Activated CD8-positive, alpha-beta T cell treated with anti-CD3 and anti-CD28 coated beads, Interleukin-2, amount 10 ng/mL, durations not matched to agents 7 days and 5 days (primary cell): ENCODE data around the gene AMIGO3. TPM values are rescaled to one million over a fixed set of nuclear protein-coding genes. Genes with fewer than 3 reads are reported as not detected.

Source experiments
- ATAC-seq: fragments of 150-1000 bp; cut with Tn5 transposase; one replicate; pipeline ENCODE4 v1.10.0; 2021; ENCODE audit warnings: moderate library complexity
- CTCF ChIA-PET: fragments of 350-600 bp; sonication (Branson Sonifier 250); formaldehyde crosslinking; loops from one replicate; lab custom pipeline; 2021; ENCODE audit warnings: antibody characterized with exemption; lab: Charles Lee
- POLR2A ChIA-PET: fragments of 350-600 bp; sonication (Branson Sonifier 250); formaldehyde crosslinking; loops from one replicate; lab custom pipeline; 2021; ENCODE audit warnings: antibody characterized with exemption; lab: Charles Lee
- DNase-seq: peaks from one replicate; pipeline ENCODE4 v3.0.0-alpha.2; 2020
- H3K27ac Mint-ChIP-seq: one replicate; pipeline ENCODE4 v1.8.0; 2021; ENCODE audit warnings: mild to moderate bottlenecking, mixed read lengths
- H3K27me3 Mint-ChIP-seq: one replicate; pipeline ENCODE4 v1.8.0; 2021; ENCODE audit warnings: low read depth, mixed read lengths
- H3K36me3 Mint-ChIP-seq: one replicate; pipeline ENCODE4 v1.8.0; 2021; ENCODE audit warnings: low read depth, mixed read lengths
- H3K4me1 Mint-ChIP-seq: one replicate; pipeline ENCODE4 v1.8.0; 2021; ENCODE audit warnings: low read depth, mixed read lengths
- H3K4me3 Mint-ChIP-seq: one replicate; pipeline ENCODE4 v1.8.0; 2021; ENCODE audit warnings: mild to moderate bottlenecking, mixed read lengths
- H3K9me3 Mint-ChIP-seq: one replicate; pipeline ENCODE4 v1.8.0; 2022; ENCODE audit warnings: mixed read lengths; ENCODE audit not compliant: insufficient read depth
- total RNA-seq, 2 experiments: library from RNA; stranded (reverse); gene quantifications; one replicate each; pipeline ENCODE4 v1.2.3, GENCODE V29; 2021

AMIGO3 gene
- total RNA-seq, 2 experiments from 2014 or later = 0.95 to 2.0 TPM

DNA sequence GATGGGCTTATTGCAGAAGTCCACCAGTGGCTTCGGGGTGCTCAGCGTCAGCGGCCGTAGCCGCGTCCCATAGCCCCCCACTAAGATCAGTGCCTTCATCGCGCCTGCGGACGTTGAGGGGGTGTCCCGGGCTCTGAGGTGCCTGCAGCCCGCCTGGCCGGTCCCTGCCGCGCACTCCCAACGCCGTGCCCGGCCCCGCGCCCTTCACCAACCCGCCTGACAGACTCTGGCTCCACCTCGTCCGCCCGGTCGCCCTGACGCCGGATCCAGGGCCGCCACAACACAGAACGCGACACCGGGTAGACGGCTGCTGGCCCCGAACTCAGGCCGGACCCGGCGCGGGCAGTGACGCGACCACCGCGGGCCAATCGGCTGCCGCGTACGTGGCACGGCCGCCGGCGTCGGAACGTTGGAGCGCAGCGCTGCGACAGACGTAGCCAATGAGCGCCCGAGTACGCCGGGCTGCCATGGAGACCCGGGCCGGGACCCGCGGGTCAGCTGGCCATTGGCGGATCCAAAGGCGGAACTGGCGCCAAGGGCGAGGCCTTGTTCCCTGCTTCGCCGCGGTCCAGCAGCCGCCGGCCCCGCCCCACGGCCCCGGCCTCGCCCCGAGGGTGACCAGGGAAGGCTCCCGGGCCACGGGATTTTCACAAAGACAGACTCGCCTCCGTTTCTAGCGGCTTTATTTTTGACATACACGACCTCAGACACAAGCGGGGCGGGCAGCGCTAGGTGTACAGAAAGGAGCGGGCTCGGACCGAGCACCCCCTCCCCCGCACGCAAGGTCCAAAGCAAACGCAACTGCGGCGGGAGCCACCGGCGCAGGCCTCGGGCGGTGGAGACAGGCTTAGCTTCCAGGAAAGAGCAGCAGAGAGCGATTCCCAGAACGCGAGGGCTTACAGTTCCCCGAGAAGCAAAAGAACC, 4.4 kb upstream of the AMIGO3 start, which contains the start of gene GMPPB:
Gene GMPPB (minus strand): TSS at position 324 of the 924 bp plus-strand sequence. CDS start 225 bp downstream, at position 99.
- no peaks in the 10 kb centered on the region for H3K27me3 Mint-ChIP-seq
- ATAC-seq (peak; percentile 82), DNase-seq (peak; percentile 96)
- H3K4me3 Mint-ChIP-seq = peak within 1 kb of the TSS; percentile 95
- H3K36me3 Mint-ChIP-seq = peaks cover 43% of the 10 kb centered on the region
- peaks cover 32% of the 10 kb centered on the region for H3K4me1 Mint-ChIP-seq
- peak within 1 kb of the TSS; percentile 98 for H3K27ac Mint-ChIP-seq
- CTCF ChIA-PET = interaction anchor here (1.7 to 2.7 kb wide), 2 partner anchors 23 to 116 kb away, joined by 4 to 6 read pairs; no protein-coding TSS in a partner anchor
- POLR2A ChIA-PET = interaction anchor here (0.6 to 2.6 kb wide), 6 partner anchors 11 to 365 kb away, joined by 3 to 13 read pairs (median 3); partner anchors contain the start of gene IP6K1
- no peaks in the 10 kb centered on the region for H3K9me3 Mint-ChIP-seq

DNA sequence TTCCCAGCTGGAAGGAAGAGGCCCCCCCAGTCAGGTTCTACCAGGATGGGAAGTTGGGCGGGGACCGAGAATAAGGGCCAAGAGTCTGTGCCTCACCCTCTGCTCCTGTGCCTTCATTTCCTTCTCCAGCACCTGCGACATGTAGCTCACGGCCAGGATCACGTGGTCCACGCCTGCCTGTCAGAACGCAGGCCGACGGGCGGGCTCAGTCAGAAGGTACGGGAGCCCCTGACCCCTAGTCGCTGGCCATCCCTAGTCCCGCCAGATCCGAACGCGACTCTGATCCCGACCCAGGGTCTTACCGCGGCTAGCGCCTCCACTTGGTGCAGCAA, 3.8 kb upstream of the AMIGO3 start:
- Mint-ChIP-seq H3K27ac (peak overlapping the region; percentile 98), H3K4me1 (peaks cover 39% of the 10 kb centered on the region), H3K36me3 (peaks cover 45% of the 10 kb centered on the region), H3K9me3 (no peaks in the 10 kb centered on the region), H3K27me3 (no peaks in the 10 kb centered on the region), H3K4me3 (peak overlapping the region; percentile 95)
- ATAC-seq (peak; percentile 34), DNase-seq (peak; percentile 79)
- ChIA-PET CTCF (interaction anchor here (1.6 to 2.7 kb wide), 3 partner anchors 22 to 184 kb away, joined by 4 to 6 read pairs (median 5); no protein-coding TSS in a partner anchor), POLR2A (interaction anchor here (0.6 to 2.6 kb wide), 7 partner anchors 10 to 366 kb away, joined by 3 to 13 read pairs (median 3); partner anchors contain the start of gene IP6K1)

DNA sequence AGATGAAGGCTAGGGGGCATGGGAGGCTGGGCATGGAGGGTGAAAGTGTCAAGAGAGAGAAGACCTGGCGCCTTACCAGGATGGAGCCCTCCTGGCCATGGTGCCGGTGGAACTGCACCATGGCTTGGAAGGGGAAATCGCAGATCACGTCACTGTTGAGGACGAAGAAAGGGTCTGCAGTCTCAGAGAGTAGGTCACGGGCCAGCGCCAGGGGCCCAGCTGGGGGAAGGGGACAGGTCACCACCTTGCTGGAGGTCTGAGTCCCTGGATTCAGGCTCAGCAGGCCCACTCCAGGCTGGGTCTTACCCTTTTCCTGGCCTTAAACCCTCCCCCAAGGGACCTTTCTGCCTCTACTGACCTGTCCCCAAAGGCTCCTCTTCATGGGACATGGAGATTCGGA, 3.4 kb upstream of the AMIGO3 start:
- Mint-ChIP-seq H3K36me3 (peaks cover 45% of the 10 kb centered on the region), H3K4me3 (peak overlapping the region; percentile 95), H3K27me3 (no peaks in the 10 kb centered on the region), H3K27ac (peak overlapping the region; percentile 98), H3K4me1 (peaks cover 41% of the 10 kb centered on the region), H3K9me3 (no peaks in the 10 kb centered on the region)
- ATAC-seq (no peak), DNase-seq (no peak)
- POLR2A ChIA-PET = interaction anchor here (0.6 to 2.6 kb wide), 5 partner anchors 10 to 94 kb away, joined by 3 to 13 read pairs (median 4); partner anchors contain the start of gene IP6K1
- CTCF ChIA-PET = interaction anchor here (1.6 to 2.7 kb wide), 3 partner anchors 22 to 183 kb away, joined by 4 to 6 read pairs (median 5); no protein-coding TSS in a partner anchor

DNA sequence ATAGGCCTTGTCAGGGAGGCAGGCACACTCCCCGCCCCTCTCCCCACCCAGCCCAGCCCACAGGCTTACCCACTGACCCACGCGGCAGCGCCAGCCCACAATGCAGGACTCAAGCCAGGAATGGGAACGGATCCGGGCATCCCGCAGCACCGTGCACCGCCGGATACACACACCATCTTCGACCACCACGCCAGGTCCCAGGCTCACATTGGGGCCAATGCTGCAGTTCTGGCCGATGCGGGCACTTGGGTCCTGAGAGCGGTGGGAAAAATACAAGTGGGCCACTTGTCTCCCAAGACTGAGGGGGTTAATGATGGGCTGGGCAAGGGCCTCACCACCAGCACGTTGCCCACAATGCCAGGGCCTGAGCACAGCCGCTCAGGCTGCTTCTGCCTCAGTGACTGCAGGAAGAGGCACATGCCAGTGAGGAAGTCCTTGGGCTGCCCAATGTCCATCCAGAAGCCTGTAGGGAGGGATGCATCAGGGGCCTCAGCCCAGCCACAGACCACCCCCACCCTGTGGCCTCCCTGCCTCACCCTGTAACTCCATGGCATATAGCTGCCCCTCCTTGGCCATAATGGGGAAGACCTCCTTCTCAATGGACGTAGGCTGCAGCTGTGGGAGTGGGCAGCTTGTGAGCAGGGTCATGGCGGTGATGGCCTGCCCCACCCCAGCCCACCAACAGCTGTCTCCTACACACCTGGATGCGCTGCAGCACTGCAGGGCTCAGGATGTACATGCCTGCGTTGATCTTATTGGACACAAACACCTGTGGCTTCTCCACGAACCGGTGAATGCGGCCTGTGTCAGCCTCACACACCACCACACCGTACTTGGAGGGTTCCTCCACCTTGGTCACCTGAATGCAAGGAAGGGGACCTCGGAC, 2.7 kb upstream of the AMIGO3 start:
- CTCF ChIA-PET = interaction anchor here (1.6 to 2.7 kb wide), 2 partner anchors 21 to 182 kb away, joined by 5 to 6 read pairs; no protein-coding TSS in a partner anchor
- no peak for DNase-seq

DNA sequence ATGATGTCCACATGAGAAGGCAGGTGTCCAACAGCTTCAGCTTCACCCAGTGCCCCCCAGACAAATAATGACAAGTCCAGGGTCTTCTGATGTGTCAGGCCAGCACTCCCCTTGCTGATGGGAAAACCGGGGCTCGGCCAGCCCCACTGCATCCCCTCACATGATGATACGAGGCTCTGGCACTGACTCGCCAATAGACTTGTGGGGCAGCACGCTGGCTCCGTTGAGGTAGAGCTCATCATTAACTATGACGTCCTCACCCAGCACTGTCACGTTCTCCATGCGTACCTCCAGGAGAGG, 2.1 kb upstream of the AMIGO3 start:
- H3K36me3 Mint-ChIP-seq = peaks cover 40% of the 10 kb centered on the region
- peaks cover 41% of the 10 kb centered on the region for H3K4me1 Mint-ChIP-seq
- no peak for DNase-seq
- H3K4me3 Mint-ChIP-seq = no peak overlapping the region
- no peak overlapping the region for H3K27ac Mint-ChIP-seq
- H3K27me3 Mint-ChIP-seq = no peaks in the 10 kb centered on the region
- ATAC-seq = no peak
- ChIA-PET POLR2A (interaction anchor here (0.7 to 1.1 kb wide), 2 partner anchors 9 to 88 kb away, joined by 3 to 4 read pairs; no protein-coding TSS in a partner anchor), CTCF (no interaction called here)
- H3K9me3 Mint-ChIP-seq = no peaks in the 10 kb centered on the region

More for the DNA sequence above, 2.7 kb upstream of the AMIGO3 start:
- peaks cover 41% of the 10 kb centered on the region for H3K4me1 Mint-ChIP-seq
- no peaks in the 10 kb centered on the region for H3K9me3 Mint-ChIP-seq
- H3K27ac Mint-ChIP-seq = peak overlapping the region; percentile 98
- H3K4me3 Mint-ChIP-seq = peak overlapping the region; percentile 95
- ATAC-seq = no peak
- POLR2A ChIA-PET = interaction anchor here (2.6 kb wide), 1 partner anchor 9 kb away, joined by 13 read pairs; no protein-coding TSS in a partner anchor
- no peaks in the 10 kb centered on the region for H3K27me3 Mint-ChIP-seq
- peaks cover 40% of the 10 kb centered on the region for H3K36me3 Mint-ChIP-seq

DNA sequence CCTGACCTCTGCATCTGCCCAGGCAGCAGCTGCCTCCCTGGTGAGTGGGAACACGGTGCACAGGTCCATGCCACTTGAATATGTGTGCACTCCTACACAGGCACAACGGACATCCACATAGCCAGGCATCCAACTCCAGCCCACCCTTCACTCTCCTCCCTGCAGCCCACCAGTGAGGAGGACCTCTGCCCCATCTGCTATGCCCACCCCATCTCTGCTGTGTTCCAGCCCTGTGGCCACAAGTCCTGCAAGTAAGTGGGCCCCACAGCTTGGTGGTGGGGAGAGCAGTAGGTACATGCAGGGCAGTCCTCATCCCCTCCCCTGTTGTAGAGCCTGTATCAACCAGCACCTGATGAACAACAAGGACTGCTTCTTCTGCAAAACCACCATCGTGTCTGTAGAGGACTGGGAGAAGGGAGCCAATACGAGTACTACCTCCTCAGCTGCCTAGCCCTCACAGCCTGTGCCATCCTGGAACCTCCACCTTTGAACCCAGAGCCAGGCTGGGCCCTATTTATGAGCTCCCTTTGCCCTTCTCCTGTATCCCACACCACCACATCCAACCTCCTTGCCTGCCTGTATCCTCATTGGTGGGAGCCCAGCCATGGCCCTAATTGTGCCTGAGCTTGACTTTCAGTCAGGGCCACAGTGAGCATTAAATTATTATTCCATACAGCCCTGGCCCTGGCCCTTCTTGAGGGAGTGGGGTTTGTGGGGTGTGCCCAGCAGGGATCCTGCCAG, 1.5 kb upstream of the AMIGO3 start:
- peaks cover 39% of the 10 kb centered on the region for H3K36me3 Mint-ChIP-seq
- no peak for DNase-seq
- peaks cover 41% of the 10 kb centered on the region for H3K4me1 Mint-ChIP-seq
- ChIA-PET POLR2A (interaction anchor here (0.7 to 1.1 kb wide), 2 partner anchors 8 to 88 kb away, joined by 3 to 4 read pairs; no protein-coding TSS in a partner anchor), CTCF (interaction anchor here (1.4 to 1.6 kb wide), 2 partner anchors 11 to 82 kb away, joined by 3 read pairs; partner anchors contain the start of gene INKA1)
- H3K9me3 Mint-ChIP-seq = no peaks in the 10 kb centered on the region
- no peaks in the 10 kb centered on the region for H3K27me3 Mint-ChIP-seq
- no peak overlapping the region for H3K27ac Mint-ChIP-seq
- no peak for ATAC-seq
- no peak overlapping the region for H3K4me3 Mint-ChIP-seq

DNA sequence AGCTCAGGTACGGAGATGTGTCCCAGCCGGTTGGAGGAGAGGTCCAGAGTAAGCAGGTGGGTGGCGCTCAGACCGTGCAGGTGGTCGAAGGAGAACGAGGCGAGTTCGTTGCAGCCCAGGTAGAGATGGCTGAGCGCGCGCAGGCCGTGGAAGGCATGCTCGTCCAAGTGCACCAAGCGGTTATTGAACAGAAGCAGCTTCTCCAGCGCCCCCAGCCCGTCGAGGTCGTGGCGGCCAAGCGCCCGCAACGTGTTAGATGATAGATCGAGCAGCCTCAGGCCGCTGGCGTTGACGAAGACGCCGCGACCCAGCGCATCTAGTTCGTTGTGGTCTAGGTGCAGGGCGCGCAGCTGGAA, 648 bp downstream of the AMIGO3 start:
- DNase-seq = peak; percentile 35
- CTCF ChIA-PET = interaction anchor here (0.6 to 2.2 kb wide), 14 partner anchors 11 to 188 kb away, joined by 3 to 11 read pairs (median 4); partner anchors contain the start of genes INKA1, IP6K1 and UBA7
- ATAC-seq = no peak
- Mint-ChIP-seq H3K4me1 (peaks cover 34% of the 10 kb centered on the region), H3K27ac (peak overlapping the region; percentile 84), H3K36me3 (peaks cover 37% of the 10 kb centered on the region), H3K4me3 (peak overlapping the region; percentile 73), H3K27me3 (no peaks in the 10 kb centered on the region), H3K9me3 (no peaks in the 10 kb centered on the region)
- POLR2A ChIA-PET = interaction anchor here (0.9 to 1.5 kb wide), 6 partner anchors 15 to 179 kb away, joined by 3 to 4 read pairs (median 4); partner anchors contain the start of gene IP6K1

DNA sequence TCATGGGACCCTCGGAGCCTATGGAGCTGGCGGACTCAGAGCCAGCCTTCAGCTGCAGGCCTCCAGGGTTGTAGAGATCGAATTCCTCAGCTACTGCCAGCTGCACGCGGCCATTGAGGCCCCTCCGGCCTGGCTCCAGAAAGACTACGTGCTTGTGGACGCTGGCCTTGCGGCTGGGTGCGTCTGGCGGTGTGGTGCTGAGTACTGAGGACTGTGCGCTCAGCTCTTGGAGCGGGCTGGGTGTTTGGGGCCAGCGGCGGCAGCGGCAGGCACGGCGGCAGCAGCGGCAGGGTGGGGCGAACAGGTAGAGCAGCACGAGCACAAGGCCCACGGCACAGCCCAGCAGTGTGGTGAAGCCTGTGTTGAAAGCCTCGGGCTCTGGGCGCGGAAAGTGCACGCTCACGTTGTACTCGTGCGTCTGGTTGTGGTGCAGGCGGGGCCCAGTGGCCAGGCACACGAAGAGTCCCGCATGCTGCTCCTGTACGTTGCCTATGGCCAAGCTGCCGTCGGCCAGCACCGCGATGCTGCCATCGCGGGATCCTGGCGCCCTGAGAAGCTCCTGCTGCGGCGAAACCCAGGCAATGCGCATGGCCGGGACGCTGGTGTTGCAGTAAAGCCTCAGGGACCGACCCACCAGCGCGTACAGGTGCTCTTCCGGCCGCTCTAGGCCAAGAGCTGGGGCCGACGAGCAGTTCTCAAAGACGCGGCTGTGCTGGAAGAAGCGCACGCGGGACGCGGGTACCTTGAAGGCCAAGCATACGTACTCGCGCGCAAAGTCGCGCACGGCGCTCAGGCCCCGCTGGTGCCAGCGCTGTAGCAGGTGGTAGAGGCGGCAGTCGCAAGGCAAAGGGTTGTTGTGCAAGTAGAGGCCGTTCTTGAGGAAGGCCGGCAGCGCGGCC, 1.3 kb downstream of the AMIGO3 start:
- ChIA-PET CTCF (interaction anchor here (1.0 to 2.2 kb wide), 11 partner anchors 10 to 188 kb away, joined by 3 to 11 read pairs (median 4); partner anchors contain the start of genes IP6K1 and UBA7), POLR2A (interaction anchor here (0.9 to 1.5 kb wide), 5 partner anchors 15 to 179 kb away, joined by 3 to 4 read pairs (median 4); no protein-coding TSS in a partner anchor)
- DNase-seq (no peak), ATAC-seq (no peak)
- H3K27ac Mint-ChIP-seq = peak overlapping the region; percentile 84
- peaks cover 34% of the 10 kb centered on the region for H3K36me3 Mint-ChIP-seq
- no peaks in the 10 kb centered on the region for H3K27me3 Mint-ChIP-seq
- no peaks in the 10 kb centered on the region for H3K9me3 Mint-ChIP-seq
- H3K4me3 Mint-ChIP-seq = peak overlapping the region; percentile 73
- peaks cover 36% of the 10 kb centered on the region for H3K4me1 Mint-ChIP-seq

DNA sequence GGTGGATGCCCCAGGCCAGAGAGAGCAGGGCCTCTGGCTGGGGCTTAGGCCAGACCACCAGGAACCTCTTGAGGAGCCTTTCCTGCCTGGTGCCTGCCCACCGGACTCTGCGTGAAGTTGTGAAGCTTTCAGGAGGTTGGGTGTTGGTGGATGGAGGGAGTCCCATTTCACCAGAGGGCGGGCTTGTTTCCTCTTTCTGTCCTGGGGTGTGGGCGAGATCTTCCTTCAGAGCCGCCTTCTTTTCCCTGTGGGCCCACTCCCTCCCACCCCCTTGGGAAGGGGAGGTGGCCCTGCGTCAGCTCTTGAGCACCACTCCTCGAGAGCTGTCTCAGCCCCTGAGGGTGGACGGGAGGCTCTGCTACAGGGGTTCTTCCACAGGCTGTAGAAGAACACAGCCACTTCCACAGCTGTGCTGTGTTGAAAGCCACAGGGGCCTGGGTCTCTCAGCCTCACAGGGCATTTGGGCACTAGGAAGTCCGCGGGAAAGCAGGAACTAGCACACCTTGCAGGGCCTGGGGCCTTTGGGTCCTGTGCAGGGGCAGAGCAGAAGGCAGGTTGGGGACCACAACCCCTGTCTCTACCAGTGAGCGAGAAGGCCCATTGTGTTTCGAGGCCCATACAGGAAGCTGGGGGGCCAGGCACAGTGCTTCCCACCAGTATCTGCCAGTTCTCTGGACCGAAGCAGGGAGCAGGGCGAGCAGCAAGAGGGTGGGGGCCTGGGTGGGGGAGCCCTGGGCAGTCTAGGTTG, 2.1 kb downstream of the AMIGO3 start:
- H3K27me3 Mint-ChIP-seq = no peaks in the 10 kb centered on the region
- H3K36me3 Mint-ChIP-seq = peaks cover 28% of the 10 kb centered on the region
- ChIA-PET POLR2A (interaction anchor here (1.1 kb wide), 1 partner anchor 39 kb away, joined by 3 read pairs; no protein-coding TSS in a partner anchor), CTCF (no interaction called here)
- peaks cover 38% of the 10 kb centered on the region for H3K4me1 Mint-ChIP-seq
- no peaks in the 10 kb centered on the region for H3K9me3 Mint-ChIP-seq
- DNase-seq (no peak), ATAC-seq (no peak)
- H3K27ac Mint-ChIP-seq = no peak overlapping the region
- H3K4me3 Mint-ChIP-seq = no peak overlapping the region
